LNCAP (cell line): ENCODE data around the gene SPATA1.

Experiments used
- TF ChIP-seq, protein P1 (sequence below): fragments of 450-650 bp; IDR thresholded peaks from 2 replicates; pipeline ENCODE4 v1.5.1; 2017; ENCODE audit warnings: mild to moderate bottlenecking

The SPATA1 gene

DNA sequence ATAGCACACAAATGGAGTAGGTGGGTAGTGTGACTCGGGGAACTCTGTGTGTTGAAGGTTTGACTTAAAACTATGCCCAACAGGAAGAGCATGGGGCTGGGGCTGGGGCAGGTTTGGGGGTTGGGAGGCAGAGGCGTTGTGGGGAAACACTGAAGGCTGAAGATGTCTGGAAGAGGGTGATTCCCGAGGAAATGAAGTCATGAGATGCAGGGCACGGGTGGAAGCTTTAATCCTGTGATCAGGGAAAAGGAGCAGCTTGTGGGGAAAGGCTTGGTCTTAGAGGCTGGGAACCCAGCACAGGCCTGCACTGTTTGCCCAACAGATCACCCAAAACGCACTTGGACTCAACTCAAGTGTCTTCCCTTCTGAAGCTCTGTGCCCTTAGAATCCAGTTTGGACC, 94.6 kb downstream of the SPATA1 start:
- TF ChIP-seq, protein P1, sequence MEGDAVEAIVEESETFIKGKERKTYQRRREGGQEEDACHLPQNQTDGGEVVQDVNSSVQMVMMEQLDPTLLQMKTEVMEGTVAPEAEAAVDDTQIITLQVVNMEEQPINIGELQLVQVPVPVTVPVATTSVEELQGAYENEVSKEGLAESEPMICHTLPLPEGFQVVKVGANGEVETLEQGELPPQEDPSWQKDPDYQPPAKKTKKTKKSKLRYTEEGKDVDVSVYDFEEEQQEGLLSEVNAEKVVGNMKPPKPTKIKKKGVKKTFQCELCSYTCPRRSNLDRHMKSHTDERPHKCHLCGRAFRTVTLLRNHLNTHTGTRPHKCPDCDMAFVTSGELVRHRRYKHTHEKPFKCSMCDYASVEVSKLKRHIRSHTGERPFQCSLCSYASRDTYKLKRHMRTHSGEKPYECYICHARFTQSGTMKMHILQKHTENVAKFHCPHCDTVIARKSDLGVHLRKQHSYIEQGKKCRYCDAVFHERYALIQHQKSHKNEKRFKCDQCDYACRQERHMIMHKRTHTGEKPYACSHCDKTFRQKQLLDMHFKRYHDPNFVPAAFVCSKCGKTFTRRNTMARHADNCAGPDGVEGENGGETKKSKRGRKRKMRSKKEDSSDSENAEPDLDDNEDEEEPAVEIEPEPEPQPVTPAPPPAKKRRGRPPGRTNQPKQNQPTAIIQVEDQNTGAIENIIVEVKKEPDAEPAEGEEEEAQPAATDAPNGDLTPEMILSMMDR: no peak

DNA sequence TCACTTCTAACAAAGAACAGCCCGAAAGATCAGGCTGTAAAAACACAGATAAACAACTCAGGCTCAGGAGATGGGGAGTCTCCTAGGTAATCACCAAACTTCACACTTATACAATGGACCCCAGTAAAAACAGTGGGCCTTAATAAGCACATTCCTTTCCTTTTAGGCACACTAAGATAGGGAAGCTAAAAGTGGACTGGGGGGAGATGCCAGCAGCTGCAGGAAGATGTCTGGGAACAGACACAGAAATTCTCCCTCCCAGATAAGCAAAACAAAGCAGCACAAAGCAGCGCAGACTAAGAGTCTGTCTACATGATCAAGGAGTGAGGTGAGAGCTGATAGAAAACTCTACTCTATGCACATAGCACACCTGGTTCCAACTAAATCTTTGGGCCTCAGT, 97.0 kb downstream of the SPATA1 start:
- TF ChIP-seq, protein P1: no peak

DNA sequence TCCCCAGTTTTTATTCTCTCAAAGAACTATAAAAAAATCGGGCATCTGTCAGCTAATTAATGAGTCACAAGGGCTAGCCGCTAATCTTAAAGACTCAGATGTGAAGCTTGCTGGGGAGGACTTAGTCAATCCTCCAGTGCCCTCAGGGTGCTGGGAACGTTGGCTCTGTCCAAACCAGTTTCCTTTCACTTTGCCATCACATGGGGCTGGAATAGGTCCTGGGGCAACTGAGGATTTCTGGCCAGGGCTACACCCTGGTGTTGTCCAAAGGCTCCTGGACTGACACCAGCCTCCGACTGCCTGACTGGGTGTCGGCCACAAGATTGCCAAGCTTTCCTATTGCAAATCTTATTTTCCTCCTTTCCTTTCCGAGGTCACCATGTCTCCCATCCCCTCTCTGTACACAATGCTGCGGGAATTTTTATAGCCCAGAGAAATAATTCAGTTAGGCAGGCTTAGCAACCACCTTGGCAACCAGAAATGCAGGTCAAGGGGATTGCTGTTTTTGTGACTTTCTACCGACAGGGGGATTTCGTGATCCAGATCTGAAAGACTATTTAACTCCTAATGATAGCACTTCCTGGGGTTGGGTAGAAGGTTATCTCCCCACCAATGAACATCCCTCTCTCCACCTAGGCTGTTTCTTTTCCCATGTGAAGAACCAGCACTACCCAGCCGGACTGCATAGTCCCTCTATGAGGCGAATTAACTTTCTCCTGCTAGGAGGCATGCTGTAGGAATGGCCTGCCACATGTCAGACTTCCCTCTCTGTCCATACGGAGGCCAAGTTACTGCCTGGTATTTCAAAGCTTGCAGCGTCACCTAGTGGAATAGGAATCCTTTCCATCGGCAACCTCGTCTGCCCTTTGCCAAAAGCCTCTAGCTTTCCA, 98.0 kb downstream of the SPATA1 start:
- TF ChIP-seq, protein P1: no peak

DNA sequence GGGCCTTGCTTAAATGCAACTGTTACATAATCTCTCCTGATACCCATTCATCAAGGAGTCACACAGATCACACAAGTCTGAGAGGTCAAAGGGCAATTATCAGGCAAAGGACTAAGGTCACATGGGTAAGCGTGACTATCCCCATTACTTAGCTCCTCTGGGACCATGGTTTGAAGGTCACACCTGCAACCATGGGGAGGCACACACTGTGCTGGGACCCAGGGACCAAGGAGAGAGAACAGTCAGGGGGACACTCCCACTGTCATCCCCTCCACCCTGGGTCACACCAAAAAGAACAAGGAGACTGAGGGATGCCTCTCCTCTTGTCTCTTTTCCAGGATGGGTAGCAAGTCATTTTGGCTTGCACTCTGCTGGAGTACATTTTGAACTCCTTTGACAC, 99.0 kb downstream of the SPATA1 start:
- TF ChIP-seq, protein P1: no peak

DNA sequence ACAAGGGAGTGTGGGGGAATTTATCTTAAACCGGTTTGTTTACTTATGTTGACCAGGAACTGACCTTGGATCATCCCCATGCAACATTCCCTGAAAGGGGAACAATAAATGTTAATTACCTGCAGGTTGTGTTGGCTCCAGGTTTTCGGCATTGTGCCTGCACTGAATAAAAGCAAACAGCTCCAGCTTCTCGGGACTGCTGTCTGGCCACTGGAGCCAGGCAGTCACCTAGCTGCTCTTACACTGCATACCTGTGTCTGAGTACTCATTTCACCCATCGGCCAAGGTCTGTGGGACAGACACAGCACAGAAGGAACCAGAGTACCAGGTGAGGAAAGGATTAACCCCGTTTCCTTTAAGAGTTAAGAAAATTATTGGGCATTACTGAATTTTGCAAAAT, 100.8 kb downstream of the SPATA1 start:
- TF ChIP-seq, protein P1: no peak

DNA sequence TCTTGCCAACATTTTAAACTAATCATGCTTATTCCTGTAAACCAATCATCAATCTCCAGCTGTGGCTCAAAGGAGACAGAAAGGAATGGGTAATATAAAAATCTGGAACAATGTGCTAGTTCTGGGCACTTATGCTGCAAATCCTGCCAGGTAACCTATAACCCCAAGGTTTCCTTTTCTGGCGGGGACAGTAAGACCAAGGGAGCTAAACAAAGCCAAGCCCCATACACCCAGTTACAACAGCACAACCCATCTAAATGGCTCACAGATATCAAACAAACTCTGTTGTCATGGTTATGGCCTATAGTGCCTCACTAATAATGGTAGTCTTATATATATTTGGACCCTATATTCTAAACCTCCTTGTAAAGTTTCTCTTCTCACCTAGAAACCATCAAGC, 104.9 kb downstream of the SPATA1 start:
- TF ChIP-seq, protein P1: no peak

DNA sequence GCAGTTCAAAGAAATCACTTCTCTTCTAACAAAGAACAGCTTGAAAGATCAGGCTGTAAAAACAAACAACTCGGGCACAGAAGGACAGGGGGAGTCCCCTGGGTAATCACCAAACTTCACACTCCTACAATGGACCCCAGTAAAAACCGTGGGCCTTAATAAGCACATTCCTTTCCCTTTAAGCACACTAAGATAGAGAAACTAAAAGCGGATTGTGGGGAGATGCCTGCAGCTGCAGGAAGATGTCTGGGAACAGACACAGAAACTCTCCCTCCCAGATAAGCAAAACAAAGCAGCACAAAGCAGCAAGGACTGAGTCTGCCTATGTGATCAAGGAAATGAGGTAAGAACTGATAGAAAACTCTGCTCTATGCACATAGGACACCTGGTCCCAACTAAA, 105.6 kb downstream of the SPATA1 start:
- TF ChIP-seq, protein P1: no peak
